Endothelial cell of umbilical vein (primary cell): ENCODE data around the gene ARHGAP18. TPM values are rescaled to one million over a fixed set of nuclear protein-coding genes. Genes with fewer than 3 reads are reported as not detected.

ENCODE experiments used
- BruUV-seq: library from RNA; stranded (reverse); fragments of 400-500 nt; replicated peaks from 2 replicates; lab custom pipeline; 2021; lab: Mats Ljungman, UMichigan
- CTCF ChIA-PET: fragments of 300-600, 350-600 bp; sonication (Branson Sonifier 250); formaldehyde crosslinking; loops from one replicate; lab custom pipeline; 2021; ENCODE audit warnings: antibody characterized with exemption, inconsistent platforms; lab: Charles Lee
- POLR2A ChIA-PET: fragments of 300-600, 350-600 bp; sonication (Branson Sonifier 250); formaldehyde crosslinking; loops from one replicate; lab custom pipeline; 2021; ENCODE audit warnings: antibody characterized with exemption, inconsistent platforms; lab: Charles Lee
- DNase-seq: peaks from one replicate; pipeline ENCODE4 v3.0.0-alpha.2; 2011; ENCODE audit warnings: low read depth, low spot score
- FAIRE-seq: peaks from 2 replicates; lab custom pipeline; 2011; peaks lifted over from hg19 to GRCh38; lab: Jason Lieb, UNC
- H2AFZ ChIP-seq: 2 replicates; pipeline ENCODE4 v1.6.0; 2012; ENCODE audit warnings: low read depth, low read length, control low read depth, inconsistent platforms
- H3K27ac ChIP-seq: 2 replicates; pipeline ENCODE4 v1.5.1; 2011; ENCODE audit warnings: low read depth, mild to moderate bottlenecking, control low read depth, low read length, moderate library complexity; ENCODE audit not compliant: insufficient read depth
- H3K27me3 ChIP-seq, 2 experiments: 2 replicates each; pipeline versions ENCODE4 v1.6.0 to v1.6.1; 2011; ENCODE audit warnings: low read length in 2 of 2, mixed read lengths in 1 of 2; ENCODE audit not compliant: control insufficient read depth in 2 of 2, insufficient read depth in 2 of 2
- H3K36me3 ChIP-seq, 2 experiments: 2 replicates in 1 of 2; 3 replicates in 1 of 2; pipeline ENCODE4 v1.5.1; 2011; ENCODE audit warnings: low read length in 2 of 2, mild to moderate bottlenecking in 1 of 2, moderate library complexity in 1 of 2; ENCODE audit not compliant: control insufficient read depth in 2 of 2, insufficient read depth in 2 of 2; ENCODE audit errors: extremely low read depth in 1 of 2
- H3K4me1 ChIP-seq: 3 replicates; pipeline ENCODE4 v1.5.1; 2011; ENCODE audit warnings: mild to moderate bottlenecking, low read length; ENCODE audit not compliant: control insufficient read depth, insufficient read depth; ENCODE audit errors: extremely low read depth
- H3K4me2 ChIP-seq: 2 replicates; pipeline ENCODE4 v1.6.1; 2011; ENCODE audit warnings: low read length, control low read depth, mixed read lengths; ENCODE audit not compliant: insufficient read depth
- H3K4me3 ChIP-seq, 3 experiments: fragments of 200-600 bp in 1 of 3; sonication (generic), shearing (Covaris generic) in 1 of 3; replicated peaks in 1 of 3; 2 replicates each; pipeline ENCODE4 v1.5.1; 2011 to 2016; ENCODE audit warnings: control low read depth in 3 of 3, low read length in 3 of 3, mild to moderate bottlenecking in 2 of 3, inconsistent platforms in 1 of 3, low read depth in 1 of 3, moderate library complexity in 1 of 3; ENCODE audit not compliant: insufficient read depth in 1 of 3
- H3K79me2 ChIP-seq: 2 replicates; pipeline ENCODE4 v1.6.0; 2012; ENCODE audit warnings: low read length, inconsistent platforms; ENCODE audit not compliant: control insufficient read depth, insufficient read depth
- H3K9ac ChIP-seq: replicated peaks from 2 replicates; pipeline ENCODE3; 2011; ENCODE audit warnings: low read length, control low read depth; ENCODE audit not compliant: insufficient read depth; ENCODE audit errors: extremely low read depth
- H3K9me1 ChIP-seq: replicated peaks from 3 replicates; pipeline ENCODE4 v1.6.0; 2011; ENCODE audit warnings: mild to moderate bottlenecking, low read length; ENCODE audit not compliant: control insufficient read depth, insufficient read depth; ENCODE audit errors: extremely low read depth
- H3K9me3 ChIP-seq: replicated peaks from 2 replicates; pipeline ENCODE4 v1.5.1; 2012; ENCODE audit warnings: low read length, inconsistent platforms; ENCODE audit not compliant: control insufficient read depth, insufficient read depth
- H4K20me1 ChIP-seq: replicated peaks from 2 replicates; pipeline ENCODE3; 2011; ENCODE audit warnings: mild to moderate bottlenecking, low read length; ENCODE audit not compliant: control insufficient read depth, insufficient read depth; ENCODE audit errors: extremely low read depth
- CTCF ChIP-seq, 2 donors: IDR thresholded peaks; 1 replicate in 1 of 2; 2 replicates in 1 of 2; pipeline ENCODE4 v1.5.1; 2011; ENCODE audit warnings: low read length in 2 of 2, mild to moderate bottlenecking in 2 of 2, moderate library complexity in 2 of 2, control low read depth in 1 of 2, inconsistent platforms in 1 of 2, low read depth in 1 of 2; ENCODE audit not compliant: insufficient read depth in 1 of 2; ENCODE audit errors: extremely low read depth in 1 of 2
- EZH2 ChIP-seq: IDR thresholded peaks from 2 replicates; pipeline ENCODE4 v1.6.1; 2012; ENCODE audit warnings: borderline replicate concordance, low read depth, mild to moderate bottlenecking, moderate library complexity, low read length, inconsistent platforms; ENCODE audit not compliant: severe bottlenecking
- FOS ChIP-seq: IDR thresholded peaks from 2 replicates; pipeline ENCODE4 v1.6.1; 2011; ENCODE audit warnings: mild to moderate bottlenecking, low read length, moderate library complexity, borderline replicate concordance; ENCODE audit not compliant: insufficient read depth
- GATA2 ChIP-seq: IDR thresholded peaks from 2 replicates; pipeline ENCODE4 v1.7.0; 2011; ENCODE audit warnings: low read depth, mild to moderate bottlenecking, moderate library complexity, mixed read lengths, low read length; ENCODE audit not compliant: insufficient read length, insufficient read depth
- JUN ChIP-seq: IDR thresholded peaks from 2 replicates; pipeline ENCODE4 v1.6.1; 2011; ENCODE audit warnings: borderline replicate concordance, low read depth; ENCODE audit not compliant: insufficient read length, insufficient read depth
- MAX ChIP-seq: IDR thresholded peaks from 2 replicates; pipeline ENCODE4 v1.6.1; 2011; ENCODE audit not compliant: insufficient read depth, insufficient read length
- MYC ChIP-seq: IDR thresholded peaks from one replicate; pipeline ENCODE4 v1.6.1; 2011; ENCODE audit warnings: mild to moderate bottlenecking, low read depth, low read length
- POLR2A ChIP-seq: IDR thresholded peaks from 2 replicates; pipeline ENCODE4 v1.6.1; 2012; ENCODE audit warnings: low read depth, mild to moderate bottlenecking, control low read depth, low read length
- POLR2AphosphoS5 ChIP-seq: IDR thresholded peaks from 2 replicates; pipeline ENCODE4 v1.6.1; 2012; ENCODE audit warnings: low read depth, mild to moderate bottlenecking, control low read depth, low read length, moderate library complexity; ENCODE audit not compliant: insufficient read depth
- dilution Hi-C: fragments of 300-500 bp; cut with MboI; formaldehyde crosslinking; loops from one replicate; pipeline ENCODE4 v1.15.0; 2019; ENCODE audit warnings: low sequenced_read_pairs; ENCODE audit not compliant: extremely low pct_ligation_motif_present
- intact Hi-C: fragments of 100-400 bp; cut with micrococcal nuclease; formaldehyde crosslinking; loops from one replicate; pipeline ENCODE4 v1.10.0; 2022
- polyA plus RNA-seq, 4 experiments: library from polyadenylated mRNA; depleted of rRNA in 3 of 4; stranded (reverse) in 3 of 4; unstranded in 1 of 4; fragments of >200 nt; gene quantifications; 2 replicates each; pipeline versions ENCODE4 v1.2.1 to v1.2.3, GENCODE V29; 2011 to 2012; ENCODE audit warnings: missing spikeins in 1 of 4
- total RNA-seq: library from RNA; stranded (reverse); gene quantifications from 2 replicates; pipeline ENCODE4 v1.2.3, GENCODE V29; 2021

Gene ARHGAP18
- total and polyA plus RNA-seq, 2 donors (not counting 3 experiments of a cell fraction or from before 2014, with no cell fraction given), result 13.1 to 86.1 TPM

GRCh38 chr6:129609635-129610034 lies 100.3 kb downstream of the ARHGAP18 start:
- Histone ChIP-seq H3K4me2 (no peak overlapping the region), H4K20me1 (no peaks in the 10 kb centered on the region), H3K27ac (no peak overlapping the region), H3K79me2 (no peaks in the 10 kb centered on the region), H3K4me3 (no peak overlapping the region), H2AFZ (no peak overlapping the region), H3K9me3 (no peaks in the 10 kb centered on the region), H3K9ac (no peak overlapping the region), H3K4me1 (no peaks in the 10 kb centered on the region), H3K27me3 (no peaks in the 10 kb centered on the region), H3K9me1 (no peaks in the 10 kb centered on the region), H3K36me3 (peaks cover 10 to 26% of the 10 kb centered on the region in 2 experiments)
- DNase-seq (no peak), FAIRE-seq (no peak)
- TF ChIP-seq MYC, result no peak
- no peak for TF ChIP-seq FOS
- no peak for TF ChIP-seq EZH2
- no peak for TF ChIP-seq MAX
- TF ChIP-seq JUN, result no peak
- TF ChIP-seq POLR2AphosphoS5, result no peak
- intact Hi-C loops (no loop called here), dilution Hi-C loops (no loop called here)
- POLR2A ChIA-PET, result no interaction called here
- no TSS peak for BruUV-seq
- CTCF ChIA-PET, result interaction anchor here (1.0 to 1.2 kb wide), 4 partner anchors 9 to 104 kb away, joined by 3 to 5 read pairs (median 3); no protein-coding TSS in a partner anchor

- H3K4me1 ChIP-seq, result no peaks in the 10 kb centered on the region
- ChIA-PET CTCF (interaction anchor here (1.0 to 1.2 kb wide), 3 partner anchors 9 to 104 kb away, joined by 3 to 5 read pairs (median 3); no protein-coding TSS in a partner anchor), POLR2A (no interaction called here)
- no peak overlapping the region for H3K27ac ChIP-seq
- no peaks in the 10 kb centered on the region for H3K9me1 ChIP-seq
- H3K79me2 ChIP-seq, result no peaks in the 10 kb centered on the region
- H3K4me2 ChIP-seq, result no peak overlapping the region
- no peaks in the 10 kb centered on the region for H4K20me1 ChIP-seq
- H3K36me3 ChIP-seq, result peaks cover 12 to 26% of the 10 kb centered on the region in 2 experiments
- FAIRE-seq (no peak), DNase-seq (no peak)
- dilution Hi-C loops, result no loop called here
- intact Hi-C loops, result no loop called here
- H2AFZ ChIP-seq, result no peak overlapping the region
- H3K9ac ChIP-seq, result no peak overlapping the region
- TF ChIP-seq JUN (no peak), POLR2AphosphoS5 (no peak), POLR2A (no peak), MAX (no peak), FOS (no peak), MYC (no peak), EZH2 (no peak), GATA2 (no peak), CTCF (IDR thresholded peaks at IDR 0.05; ENCODE audit: extremely low read depth in 1 of 2, insufficient read depth in 1 of 2, low read depth in 1 of 2, low read length in 2 of 2) (no peak)
- H3K27me3 ChIP-seq, result no peaks in the 10 kb centered on the region
- BruUV-seq, result no TSS peak
- no peak overlapping the region for H3K4me3 ChIP-seq
- H3K9me3 ChIP-seq, result no peaks in the 10 kb centered on the region
Measured at GRCh38 chr6:129608886-129609537, 101.0 kb downstream of the ARHGAP18 start.
